Hematopoietic multipotent progenitor cell treated with erythropoietin and hydrocortisone succinate and interleukin-3 and kit ligand, for 15 days (in vitro differentiated cells): ENCODE results near the gene SEL1L.
"Not testable (repeated sequence)": the region's sequence is repeated elsewhere in the genome, so short reads cannot be mapped to it uniquely, and the experiment has no call there.

ENCODE experiments used
- DNase-seq: peaks from one replicate; pipeline ENCODE4 v3.0.0-alpha.2; 2015; ENCODE audit warnings: low spot score

Gene SEL1L

GRCh38 chr14:81525129-81525528 lies 8.5 kb downstream of the SEL1L start:
- no peak for DNase-seq

- no peak for DNase-seq
Measured at GRCh38 chr14:81523616-81524015, 10.0 kb downstream of the SEL1L start.

- DNase-seq: no peak
Measured at GRCh38 chr14:81523016-81523415, 10.6 kb downstream of the SEL1L start.

- no peak for DNase-seq
Measured at GRCh38 chr14:81521356-81521755, 12.3 kb downstream of the SEL1L start.

GRCh38 chr14:81519200-81520011 lies 14.2 kb downstream of the SEL1L start:
- no peak for DNase-seq

- DNase-seq: no peak
Measured at GRCh38 chr14:81517798-81518398, 15.8 kb downstream of the SEL1L start.

GRCh38 chr14:81516986-81517797 lies 16.5 kb downstream of the SEL1L start:
- DNase-seq: no peak

- not testable (repeated sequence) for DNase-seq
Measured at GRCh38 chr14:81515927-81516326, 17.7 kb downstream of the SEL1L start.

GRCh38 chr14:81512826-81513225 lies 20.8 kb downstream of the SEL1L start:
- DNase-seq: not testable (repeated sequence)

GRCh38 chr14:81511111-81511904 lies 22.3 kb downstream of the SEL1L start:
- no peak for DNase-seq

- DNase-seq: no peak
Measured at GRCh38 chr14:81509838-81510452, 23.7 kb downstream of the SEL1L start.

GRCh38 chr14:81509321-81509720 lies 24.3 kb downstream of the SEL1L start:
- no peak for DNase-seq

GRCh38 chr14:81506487-81506886 lies 27.2 kb downstream of the SEL1L start:
- DNase-seq: no peak

GRCh38 chr14:81504864-81505263 lies 28.8 kb downstream of the SEL1L start:
- no peak for DNase-seq

- no peak for DNase-seq
Measured at GRCh38 chr14:81485781-81486180, 47.9 kb downstream of the SEL1L start.

- DNase-seq: no peak
Measured at GRCh38 chr14:81485372-81485771, 48.3 kb downstream of the SEL1L start.

- DNase-seq: no peak
Measured at GRCh38 chr14:81484120-81484519, 49.5 kb downstream of the SEL1L start.

GRCh38 chr14:81480741-81481140 lies 52.9 kb downstream of the SEL1L start:
- no peak for DNase-seq

GRCh38 chr14:81478446-81478845 lies 55.2 kb downstream of the SEL1L start:
- DNase-seq: no peak

GRCh38 chr14:81476816-81477215 lies 56.8 kb downstream of the SEL1L start:
- no peak for DNase-seq

- DNase-seq: no peak
Measured at GRCh38 chr14:81474685-81475324, 58.8 kb downstream of the SEL1L start.
